MCF 10A (cell line): Measurements from ENCODE around the gene SERPINA1. TPM values are rescaled to one million over a fixed set of nuclear protein-coding genes. Genes with fewer than 3 reads are reported as not detected.

Experiments
- BruUV-seq: library from RNA; stranded (reverse); fragments of 400-500 nt; replicated peaks from 2 replicates; lab custom pipeline; 2021; lab: Mats Ljungman, UMichigan
- CTCF ChIA-PET: fragments of 300-600 bp; sonication (Branson Sonifier 250); formaldehyde crosslinking; extraction: SDS; loops from one replicate; lab custom pipeline; 2021; ENCODE audit warnings: antibody characterized with exemption, inconsistent platforms; lab: Yijun Ruan, JAX
- POLR2A ChIA-PET: fragments of 300-600, 350-650 bp; sonication (Branson Sonifier 250); formaldehyde crosslinking; extraction: SDS; loops from one replicate; lab custom pipeline; 2020; ENCODE audit warnings: antibody characterized with exemption, inconsistent platforms; lab: Yijun Ruan, JAX
- DNase-seq: peaks from one replicate; pipeline ENCODE4 v3.0.0-alpha.2; 2018; ENCODE audit not compliant: unreplicated experiment
- H3K27ac Mint-ChIP-seq: one replicate; pipeline ENCODE4 v1.8.0; 2022; ENCODE audit warnings: mild to moderate bottlenecking, low read depth, mixed read lengths; ENCODE audit not compliant: unreplicated experiment
- H3K27me3 Mint-ChIP-seq: one replicate; pipeline ENCODE4 v1.8.0; 2022; ENCODE audit warnings: mixed read lengths; ENCODE audit not compliant: insufficient read depth, unreplicated experiment
- H3K36me3 Mint-ChIP-seq: one replicate; pipeline ENCODE4 v1.8.0; 2022; ENCODE audit warnings: mild to moderate bottlenecking, moderate library complexity, mixed read lengths; ENCODE audit not compliant: insufficient read depth, unreplicated experiment
- H3K4me1 Mint-ChIP-seq: one replicate; pipeline ENCODE4 v1.8.0; 2022; ENCODE audit warnings: mixed read lengths; ENCODE audit not compliant: insufficient read depth, unreplicated experiment
- H3K4me3 Mint-ChIP-seq: one replicate; pipeline ENCODE4 v1.8.0; 2022; ENCODE audit warnings: mild to moderate bottlenecking, moderate library complexity, mixed read lengths; ENCODE audit not compliant: unreplicated experiment
- H3K9me3 Mint-ChIP-seq: one replicate; pipeline ENCODE4 v1.8.0; 2022; ENCODE audit warnings: mixed read lengths; ENCODE audit not compliant: unreplicated experiment
- intact Hi-C: fragments of 100-400 bp; cut with micrococcal nuclease; formaldehyde crosslinking; loops from 2 replicates; pipeline ENCODE4 v1.14.1; 2022
- total RNA-seq: library from RNA; stranded (reverse); gene quantifications from 2 replicates; pipeline ENCODE4 v1.2.3, GENCODE V29; 2022
- TF ChIP-seq, protein P1 (sequence below): fragments of 200-600 bp; IDR thresholded peaks from one replicate; pipeline ENCODE4 v1.8.0; 2022; ENCODE audit warnings: antibody characterized with exemption, mild to moderate bottlenecking; ENCODE audit not compliant: unreplicated experiment

SERPINA1 gene
- total RNA-seq, 1 experiment from 2014 or later: 42.5 TPM

DNA sequence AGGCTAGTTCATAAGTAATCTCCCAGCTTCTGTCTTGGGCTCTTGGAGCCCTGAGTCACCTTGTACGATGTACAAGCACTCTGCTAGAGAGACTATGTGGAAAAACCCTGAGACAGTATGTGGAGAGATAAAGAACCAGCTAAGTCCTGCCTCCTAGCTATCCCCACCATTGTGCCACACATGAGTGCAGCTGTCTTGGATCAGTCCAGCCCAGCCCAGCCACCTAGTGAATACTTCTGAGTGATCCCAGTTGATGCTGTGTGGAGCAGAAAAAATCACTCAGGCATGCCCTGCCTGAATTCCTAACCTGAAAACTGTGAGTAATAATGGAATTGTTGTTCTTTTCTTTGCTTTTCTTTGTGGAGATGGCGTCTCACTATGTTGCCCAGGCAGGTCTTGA, 60.2 kb downstream of the SERPINA1 start:
- H3K27ac Mint-ChIP-seq: no peak overlapping the region
- no peaks in the 10 kb centered on the region for H3K27me3 Mint-ChIP-seq

More for the DNA sequence above, 60.2 kb downstream of the SERPINA1 start:
- intact Hi-C loops: no loop called here
- DNase-seq: no peak
- Mint-ChIP-seq H3K4me3 (no peak overlapping the region), H3K9me3 (no peaks in the 10 kb centered on the region), H3K4me1 (peaks cover 18% of the 10 kb centered on the region), H3K36me3 (no peaks in the 10 kb centered on the region)
- BruUV-seq: no TSS peak
- CTCF ChIA-PET: no interaction called here
- TF ChIP-seq, protein P1, sequence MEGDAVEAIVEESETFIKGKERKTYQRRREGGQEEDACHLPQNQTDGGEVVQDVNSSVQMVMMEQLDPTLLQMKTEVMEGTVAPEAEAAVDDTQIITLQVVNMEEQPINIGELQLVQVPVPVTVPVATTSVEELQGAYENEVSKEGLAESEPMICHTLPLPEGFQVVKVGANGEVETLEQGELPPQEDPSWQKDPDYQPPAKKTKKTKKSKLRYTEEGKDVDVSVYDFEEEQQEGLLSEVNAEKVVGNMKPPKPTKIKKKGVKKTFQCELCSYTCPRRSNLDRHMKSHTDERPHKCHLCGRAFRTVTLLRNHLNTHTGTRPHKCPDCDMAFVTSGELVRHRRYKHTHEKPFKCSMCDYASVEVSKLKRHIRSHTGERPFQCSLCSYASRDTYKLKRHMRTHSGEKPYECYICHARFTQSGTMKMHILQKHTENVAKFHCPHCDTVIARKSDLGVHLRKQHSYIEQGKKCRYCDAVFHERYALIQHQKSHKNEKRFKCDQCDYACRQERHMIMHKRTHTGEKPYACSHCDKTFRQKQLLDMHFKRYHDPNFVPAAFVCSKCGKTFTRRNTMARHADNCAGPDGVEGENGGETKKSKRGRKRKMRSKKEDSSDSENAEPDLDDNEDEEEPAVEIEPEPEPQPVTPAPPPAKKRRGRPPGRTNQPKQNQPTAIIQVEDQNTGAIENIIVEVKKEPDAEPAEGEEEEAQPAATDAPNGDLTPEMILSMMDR: no peak
- POLR2A ChIA-PET: interaction anchor here (0.7 kb wide), 1 partner anchor 192 kb away, joined by 3 read pairs; no protein-coding TSS in a partner anchor

Other genes starting within 250 kb of the SERPINA1 start
- gene PPP4R4, start 214.3 kb downstream of the SERPINA1 start, total RNA-seq: 0.66 and 0.91 TPM in 2 replicates
- not detected in 2 replicates for gene SERPINA10, start 95.3 kb downstream of the SERPINA1 start, total RNA-seq
- not detected in 2 replicates for gene SERPINA6, start 65.3 kb downstream of the SERPINA1 start, total RNA-seq
- not detected in 2 replicates for gene SERPINA2, start 21.9 kb downstream of the SERPINA1 start, total RNA-seq
- not detected in 2 replicates for gene SERPINA11, start 64.2 kb upstream of the SERPINA1 start, total RNA-seq
- gene SERPINA9, start 87.6 kb upstream of the SERPINA1 start, total RNA-seq: not detected in 2 replicates
- not detected in 2 replicates for gene SERPINA12, start 120.9 kb upstream of the SERPINA1 start, total RNA-seq
- gene SERPINA4, start 172.8 kb upstream of the SERPINA1 start, total RNA-seq: not detected in 2 replicates
- 0.35 TPM in 1 of 2 replicates, not detected in the other for gene SERPINA5, start 192.8 kb upstream of the SERPINA1 start, total RNA-seq
- gene SERPINA3, start 223.8 kb upstream of the SERPINA1 start, total RNA-seq: 44.5 and 54.5 TPM in 2 replicates